WTC11 (cell line): Measurements from ENCODE around the gene TPBGL. TPM values are rescaled to one million over a fixed set of nuclear protein-coding genes. Genes with fewer than 3 reads are reported as not detected.

Experiments used
- ATAC-seq: fragments of 200-7000 bp; cut with Tn5 transposase; 2 replicates; pipeline ENCODE4 v1.10.0; 2021; ENCODE audit warnings: mild to moderate bottlenecking, moderate library complexity
- CTCF ChIA-PET: fragments of 300-600 bp; sonication (Branson Sonifier 250); formaldehyde crosslinking; loops from one replicate; lab custom pipeline; 2021; ENCODE audit warnings: antibody characterized with exemption; lab: Charles Lee
- POLR2A ChIA-PET: fragments of 350-600 bp; sonication (Branson Sonifier 250); formaldehyde crosslinking; loops from one replicate; lab custom pipeline; 2021; ENCODE audit warnings: antibody characterized with exemption; lab: Charles Lee
- DNase-seq: peaks from one replicate; pipeline ENCODE4 v3.0.0; 2021; ENCODE audit warnings: low spot score
- H3K27ac Mint-ChIP-seq: 2 replicates; pipeline ENCODE4 v1.8.0; 2021; ENCODE audit warnings: mixed read lengths
- H3K27me3 Mint-ChIP-seq: 2 replicates; pipeline ENCODE4 v1.8.0; 2021; ENCODE audit warnings: low read depth, mild to moderate bottlenecking, moderate library complexity, mixed read lengths
- H3K36me3 Mint-ChIP-seq: 2 replicates; pipeline ENCODE4 v1.8.0; 2021; ENCODE audit warnings: mixed read lengths
- H3K4me1 Mint-ChIP-seq: 2 replicates; pipeline ENCODE4 v1.8.0; 2022; ENCODE audit warnings: mixed read lengths
- H3K4me3 Mint-ChIP-seq: 2 replicates; pipeline ENCODE4 v1.8.0; 2021; ENCODE audit warnings: mild to moderate bottlenecking, moderate library complexity, mixed read lengths
- H3K9me3 Mint-ChIP-seq: 2 replicates; pipeline ENCODE4 v1.8.0; 2021; ENCODE audit warnings: mixed read lengths
- AR ChIP-seq: fragments of 250-450 bp; sonication (Bioruptor Pico); IDR thresholded peaks from 2 replicates; pipeline ENCODE4 v1.9.0; 2021; ENCODE audit warnings: mild to moderate bottlenecking
- ATF1 ChIP-seq: sonication (generic); formaldehyde crosslinking; IDR thresholded peaks from 2 replicates; pipeline ENCODE4 v1.8.1; 2023; ENCODE audit warnings: mild to moderate bottlenecking, moderate library complexity, missing genetic modification reagents
- CBFB ChIP-seq: sonication (generic); formaldehyde crosslinking; IDR thresholded peaks from 2 replicates; pipeline ENCODE4 v1.8.1; 2022; ENCODE audit warnings: mild to moderate bottlenecking, low read depth, missing genetic modification reagents
- CREM ChIP-seq: sonication (generic); formaldehyde crosslinking; IDR thresholded peaks from 2 replicates; pipeline ENCODE4 v1.8.1; 2022; ENCODE audit warnings: mild to moderate bottlenecking, missing genetic modification reagents, moderate library complexity
- E2F1 ChIP-seq: sonication (generic); formaldehyde crosslinking; IDR thresholded peaks from 2 replicates; pipeline ENCODE4 v1.8.0; 2022; ENCODE audit warnings: mild to moderate bottlenecking, missing genetic modification reagents
- ESRRA ChIP-seq: sonication (generic); formaldehyde crosslinking; IDR thresholded peaks from 2 replicates; pipeline ENCODE4 v1.8.1; 2022; ENCODE audit warnings: mild to moderate bottlenecking, missing genetic modification reagents, borderline replicate concordance
- GABPB1 ChIP-seq: sonication (generic); formaldehyde crosslinking; IDR thresholded peaks from 2 replicates; pipeline ENCODE4 v1.8.1; 2023; ENCODE audit warnings: mild to moderate bottlenecking, missing genetic modification reagents
- GRHL2 ChIP-seq: fragments of 250-450 bp; sonication (Bioruptor Pico); IDR thresholded peaks from 2 replicates; pipeline ENCODE4 v1.8.0; 2022; ENCODE audit warnings: mild to moderate bottlenecking, moderate library complexity; ENCODE audit not compliant: insufficient replicate concordance, severe bottlenecking
- GTF2I ChIP-seq: fragments of 250-450 bp; sonication (Bioruptor Pico); conservative IDR thresholded peaks from 2 replicates; pipeline ENCODE4 v1.4.0; 2021; ENCODE audit warnings: mild to moderate bottlenecking
- SMAD4 ChIP-seq: sonication (generic); formaldehyde crosslinking; IDR thresholded peaks from 2 replicates; pipeline ENCODE4 v1.8.0; 2022; ENCODE audit warnings: mild to moderate bottlenecking, missing genetic modification reagents
- ZNF232 ChIP-seq: sonication (generic); formaldehyde crosslinking; IDR thresholded peaks from 2 replicates; pipeline ENCODE4 v1.8.0; 2022; ENCODE audit warnings: mild to moderate bottlenecking, missing genetic modification reagents
- ZNF263 ChIP-seq: sonication (generic); formaldehyde crosslinking; IDR thresholded peaks from 2 replicates; pipeline ENCODE4 v1.8.1; 2022; ENCODE audit warnings: low read depth, mild to moderate bottlenecking, moderate library complexity, missing genetic modification reagents
- ZSCAN18 ChIP-seq: fragments of 250-450 bp; sonication (Bioruptor Pico); IDR thresholded peaks from 2 replicates; pipeline ENCODE4 v2.1.2; 2022; ENCODE audit warnings: mild to moderate bottlenecking, moderate library complexity
- total RNA-seq: library from RNA; stranded (reverse); gene quantifications from 3 replicates; pipeline ENCODE4 v1.2.3, GENCODE V29; 2021
- TF ChIP-seq, protein P1 (sequence below): sonication (generic); formaldehyde crosslinking; IDR thresholded peaks from 2 replicates; pipeline ENCODE4 v1.8.1; 2023; ENCODE audit warnings: mild to moderate bottlenecking, missing genetic modification reagents
- TF ChIP-seq, protein P2 (sequence below): fragments of 250-450 bp; sonication (Bioruptor Pico); conservative IDR thresholded peaks from 2 replicates; pipeline ENCODE4 v1.9.0; 2021; ENCODE audit warnings: mild to moderate bottlenecking
- TF ChIP-seq, protein P3 (sequence below): sonication (generic); formaldehyde crosslinking; IDR thresholded peaks from 2 replicates; pipeline ENCODE4 v1.8.0; 2023; ENCODE audit warnings: missing genetic modification reagents, mild to moderate bottlenecking, borderline replicate concordance
- TF ChIP-seq, protein P4 (sequence below): sonication (generic); formaldehyde crosslinking; IDR thresholded peaks from 2 replicates; pipeline ENCODE4 v1.8.1; 2023; ENCODE audit warnings: mild to moderate bottlenecking, missing genetic modification reagents, moderate library complexity

The TPBGL gene
- total RNA-seq, 1 experiment from 2014 or later, result 0.37 TPM

GRCh38 chr11:75237050-75237449 is 3.5 kb upstream of the TPBGL start:
- Mint-ChIP-seq H3K36me3 (no peaks in the 10 kb centered on the region), H3K4me1 (peaks cover 25% of the 10 kb centered on the region), H3K9me3 (no peaks in the 10 kb centered on the region), H3K27me3 (peaks cover 35% of the 10 kb centered on the region), H3K4me3 (no peak overlapping the region), H3K27ac (no peak overlapping the region)
- no peak for DNase-seq
- CTCF ChIA-PET, result interaction anchor here (0.6 to 7.6 kb wide), 6 partner anchors 12 to 295 kb away, joined by 3 to 70 read pairs (median 12); no protein-coding TSS in a partner anchor
- POLR2A ChIA-PET, result interaction anchor here (1.7 kb wide), 1 partner anchor 13 kb away, joined by 3 read pairs; no protein-coding TSS in a partner anchor
- TF ChIP-seq, protein P1, sequence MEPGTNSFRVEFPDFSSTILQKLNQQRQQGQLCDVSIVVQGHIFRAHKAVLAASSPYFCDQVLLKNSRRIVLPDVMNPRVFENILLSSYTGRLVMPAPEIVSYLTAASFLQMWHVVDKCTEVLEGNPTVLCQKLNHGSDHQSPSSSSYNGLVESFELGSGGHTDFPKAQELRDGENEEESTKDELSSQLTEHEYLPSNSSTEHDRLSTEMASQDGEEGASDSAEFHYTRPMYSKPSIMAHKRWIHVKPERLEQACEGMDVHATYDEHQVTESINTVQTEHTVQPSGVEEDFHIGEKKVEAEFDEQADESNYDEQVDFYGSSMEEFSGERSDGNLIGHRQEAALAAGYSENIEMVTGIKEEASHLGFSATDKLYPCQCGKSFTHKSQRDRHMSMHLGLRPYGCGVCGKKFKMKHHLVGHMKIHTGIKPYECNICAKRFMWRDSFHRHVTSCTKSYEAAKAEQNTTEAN (CRISPR knock-in tag), result no peak
- no peak for TF ChIP-seq ATF1
- TF ChIP-seq, protein P2, sequence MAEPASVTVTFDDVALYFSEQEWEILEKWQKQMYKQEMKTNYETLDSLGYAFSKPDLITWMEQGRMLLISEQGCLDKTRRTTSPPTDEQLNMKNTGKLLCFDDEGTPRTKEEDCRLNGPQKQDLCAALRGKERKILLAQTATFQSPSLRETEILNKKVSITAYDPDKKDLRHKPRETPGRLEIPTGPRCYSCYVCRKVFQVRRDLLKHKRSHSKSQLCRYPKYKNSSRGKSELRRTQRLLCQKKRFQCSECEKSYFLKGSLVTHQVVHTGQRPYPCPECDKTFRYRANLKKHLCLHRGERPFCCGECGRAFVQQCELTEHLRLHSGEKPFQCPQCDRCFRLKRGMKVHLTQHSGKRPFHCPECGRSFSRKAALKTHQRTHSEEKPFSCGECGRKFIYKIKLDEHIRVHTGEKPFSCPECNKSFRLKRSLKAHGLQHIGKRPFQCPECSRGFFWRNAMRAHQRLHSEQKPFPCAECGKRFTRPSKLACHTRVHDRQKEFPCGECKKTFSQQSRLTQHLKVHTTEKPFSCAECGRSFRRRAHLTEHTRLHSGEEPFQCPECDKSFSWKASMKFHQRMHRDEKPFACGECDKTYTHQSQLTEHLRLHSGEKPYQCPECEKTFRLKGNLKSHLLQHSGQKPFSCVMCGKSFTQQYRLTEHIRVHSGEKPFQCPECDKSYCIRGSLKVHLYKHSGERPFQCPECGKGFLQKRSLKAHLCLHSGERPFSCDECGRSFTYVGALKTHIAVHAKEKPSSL (CRISPR knock-in tag), result no peak
- TF ChIP-seq CBFB, result no peak
- ATAC-seq, result no peak

DNA sequence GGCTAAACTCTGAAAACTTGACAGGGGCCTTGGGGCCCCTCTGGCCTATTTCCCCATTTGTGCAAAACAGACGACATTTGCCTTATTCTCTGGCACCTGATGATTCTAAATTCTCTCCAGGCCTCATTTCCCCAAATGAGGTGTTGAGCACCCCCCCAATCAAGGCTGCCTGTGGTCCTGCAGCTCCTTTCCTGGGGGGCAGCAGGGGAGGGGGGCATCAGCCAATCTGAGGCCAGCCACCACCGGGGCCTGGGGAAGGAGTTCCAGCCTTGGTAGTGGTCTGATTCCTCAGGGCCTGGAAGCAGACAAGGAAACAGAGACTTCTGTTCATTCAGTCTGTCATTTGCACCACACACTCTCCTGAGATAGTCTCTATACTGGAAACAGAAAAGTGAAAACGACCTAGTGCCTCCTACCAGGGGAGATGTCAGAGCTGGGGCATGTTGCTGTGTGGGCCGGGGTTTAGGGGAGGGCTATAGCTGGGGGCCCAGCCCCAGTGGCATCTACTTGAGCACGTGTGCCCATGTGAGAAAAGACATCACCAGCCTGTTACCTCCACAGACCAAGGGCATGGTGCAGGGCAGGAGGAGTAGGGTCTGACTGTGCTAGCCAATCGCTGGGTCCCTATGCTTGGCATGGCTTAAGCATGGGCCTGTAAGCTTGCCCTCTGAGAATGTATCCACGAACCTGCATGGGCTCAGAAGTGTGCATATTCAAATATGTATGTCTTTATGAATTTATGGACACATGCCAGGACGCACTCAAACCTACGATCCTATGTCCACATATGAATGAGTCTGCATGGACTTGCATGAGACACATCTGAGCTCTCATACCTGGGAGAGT is 1.8 kb upstream of the TPBGL start:
- Mint-ChIP-seq H3K27ac (no peak overlapping the region), H3K27me3 (peaks cover 53% of the 10 kb centered on the region), H3K9me3 (no peaks in the 10 kb centered on the region), H3K4me1 (peaks cover 28% of the 10 kb centered on the region), H3K4me3 (peak overlapping the region; percentile 77; the same call in 1 of the 2 replicates), H3K36me3 (no peaks in the 10 kb centered on the region)
- POLR2A ChIA-PET, result no interaction called here
- no peak for DNase-seq
- CTCF ChIA-PET, result interaction anchor here (1.1 to 7.6 kb wide), 10 partner anchors 12 to 101 kb away, joined by 3 to 191 read pairs (median 27); no protein-coding TSS in a partner anchor
- no peak for ATAC-seq
- TF ChIP-seq CREM, result no peak
- no peak for TF ChIP-seq E2F1 (CRISPR knock-in tag)
- TF ChIP-seq GTF2I (CRISPR knock-in tag), result no peak
- TF ChIP-seq ZNF232 (CRISPR knock-in tag), result no peak
- TF ChIP-seq, protein P3, sequence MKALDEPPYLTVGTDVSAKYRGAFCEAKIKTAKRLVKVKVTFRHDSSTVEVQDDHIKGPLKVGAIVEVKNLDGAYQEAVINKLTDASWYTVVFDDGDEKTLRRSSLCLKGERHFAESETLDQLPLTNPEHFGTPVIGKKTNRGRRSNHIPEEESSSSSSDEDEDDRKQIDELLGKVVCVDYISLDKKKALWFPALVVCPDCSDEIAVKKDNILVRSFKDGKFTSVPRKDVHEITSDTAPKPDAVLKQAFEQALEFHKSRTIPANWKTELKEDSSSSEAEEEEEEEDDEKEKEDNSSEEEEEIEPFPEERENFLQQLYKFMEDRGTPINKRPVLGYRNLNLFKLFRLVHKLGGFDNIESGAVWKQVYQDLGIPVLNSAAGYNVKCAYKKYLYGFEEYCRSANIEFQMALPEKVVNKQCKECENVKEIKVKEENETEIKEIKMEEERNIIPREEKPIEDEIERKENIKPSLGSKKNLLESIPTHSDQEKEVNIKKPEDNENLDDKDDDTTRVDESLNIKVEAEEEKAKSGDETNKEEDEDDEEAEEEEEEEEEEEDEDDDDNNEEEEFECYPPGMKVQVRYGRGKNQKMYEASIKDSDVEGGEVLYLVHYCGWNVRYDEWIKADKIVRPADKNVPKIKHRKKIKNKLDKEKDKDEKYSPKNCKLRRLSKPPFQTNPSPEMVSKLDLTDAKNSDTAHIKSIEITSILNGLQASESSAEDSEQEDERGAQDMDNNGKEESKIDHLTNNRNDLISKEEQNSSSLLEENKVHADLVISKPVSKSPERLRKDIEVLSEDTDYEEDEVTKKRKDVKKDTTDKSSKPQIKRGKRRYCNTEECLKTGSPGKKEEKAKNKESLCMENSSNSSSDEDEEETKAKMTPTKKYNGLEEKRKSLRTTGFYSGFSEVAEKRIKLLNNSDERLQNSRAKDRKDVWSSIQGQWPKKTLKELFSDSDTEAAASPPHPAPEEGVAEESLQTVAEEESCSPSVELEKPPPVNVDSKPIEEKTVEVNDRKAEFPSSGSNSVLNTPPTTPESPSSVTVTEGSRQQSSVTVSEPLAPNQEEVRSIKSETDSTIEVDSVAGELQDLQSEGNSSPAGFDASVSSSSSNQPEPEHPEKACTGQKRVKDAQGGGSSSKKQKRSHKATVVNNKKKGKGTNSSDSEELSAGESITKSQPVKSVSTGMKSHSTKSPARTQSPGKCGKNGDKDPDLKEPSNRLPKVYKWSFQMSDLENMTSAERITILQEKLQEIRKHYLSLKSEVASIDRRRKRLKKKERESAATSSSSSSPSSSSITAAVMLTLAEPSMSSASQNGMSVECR (CRISPR knock-in tag), result no peak
- TF ChIP-seq SMAD4 (CRISPR knock-in tag), result no peak
- no peak for TF ChIP-seq GRHL2 (CRISPR knock-in tag)
- no peak for TF ChIP-seq ATF1
- no peak for TF ChIP-seq GABPB1 (CRISPR knock-in tag)
- no peak for TF ChIP-seq ESRRA (CRISPR knock-in tag)
- TF ChIP-seq, protein P4, sequence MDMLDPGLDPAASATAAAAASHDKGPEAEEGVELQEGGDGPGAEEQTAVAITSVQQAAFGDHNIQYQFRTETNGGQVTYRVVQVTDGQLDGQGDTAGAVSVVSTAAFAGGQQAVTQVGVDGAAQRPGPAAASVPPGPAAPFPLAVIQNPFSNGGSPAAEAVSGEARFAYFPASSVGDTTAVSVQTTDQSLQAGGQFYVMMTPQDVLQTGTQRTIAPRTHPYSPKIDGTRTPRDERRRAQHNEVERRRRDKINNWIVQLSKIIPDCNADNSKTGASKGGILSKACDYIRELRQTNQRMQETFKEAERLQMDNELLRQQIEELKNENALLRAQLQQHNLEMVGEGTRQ (CRISPR knock-in tag), result no peak
- TF ChIP-seq AR, result no peak
- TF ChIP-seq ZNF263 (CRISPR knock-in tag), result no peak
- no peak for TF ChIP-seq ZSCAN18
